ENCODE results near the gene MEOX2.

DNA sequence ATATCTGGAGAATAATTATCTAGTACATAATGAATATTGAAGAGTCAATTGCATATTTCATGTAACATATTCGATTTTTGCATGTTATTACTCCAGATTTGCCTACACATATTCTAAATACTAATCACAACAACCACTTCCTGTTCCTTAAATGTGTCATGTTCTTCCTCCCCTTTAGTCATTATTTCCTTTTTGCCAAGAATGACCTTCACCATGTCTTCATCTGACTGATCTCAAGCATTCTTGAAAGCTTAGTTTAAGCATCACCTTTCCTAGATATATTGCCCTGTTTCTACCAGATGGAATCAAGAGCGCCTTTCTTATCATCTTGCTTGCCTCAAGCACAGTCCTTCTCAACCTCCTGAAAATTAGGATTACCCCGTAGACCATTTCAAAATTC lies 23.5 kb upstream of the MEOX2 start:
- TF ChIP-seq EGR1 (IDR thresholded peaks at IDR 0.05; ENCODE audit: borderline replicate concordance in 1 of 2, low read depth in 2 of 2, low read length in 2 of 2): no peak
- TF ChIP-seq FOXM1 (IDR thresholded peaks at IDR 0.05; ENCODE audit: low read depth, low read length): no peak
- TF ChIP-seq, protein P1, sequence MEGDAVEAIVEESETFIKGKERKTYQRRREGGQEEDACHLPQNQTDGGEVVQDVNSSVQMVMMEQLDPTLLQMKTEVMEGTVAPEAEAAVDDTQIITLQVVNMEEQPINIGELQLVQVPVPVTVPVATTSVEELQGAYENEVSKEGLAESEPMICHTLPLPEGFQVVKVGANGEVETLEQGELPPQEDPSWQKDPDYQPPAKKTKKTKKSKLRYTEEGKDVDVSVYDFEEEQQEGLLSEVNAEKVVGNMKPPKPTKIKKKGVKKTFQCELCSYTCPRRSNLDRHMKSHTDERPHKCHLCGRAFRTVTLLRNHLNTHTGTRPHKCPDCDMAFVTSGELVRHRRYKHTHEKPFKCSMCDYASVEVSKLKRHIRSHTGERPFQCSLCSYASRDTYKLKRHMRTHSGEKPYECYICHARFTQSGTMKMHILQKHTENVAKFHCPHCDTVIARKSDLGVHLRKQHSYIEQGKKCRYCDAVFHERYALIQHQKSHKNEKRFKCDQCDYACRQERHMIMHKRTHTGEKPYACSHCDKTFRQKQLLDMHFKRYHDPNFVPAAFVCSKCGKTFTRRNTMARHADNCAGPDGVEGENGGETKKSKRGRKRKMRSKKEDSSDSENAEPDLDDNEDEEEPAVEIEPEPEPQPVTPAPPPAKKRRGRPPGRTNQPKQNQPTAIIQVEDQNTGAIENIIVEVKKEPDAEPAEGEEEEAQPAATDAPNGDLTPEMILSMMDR (IDR thresholded peaks at IDR 0.05 in 2 of 3, conservative IDR thresholded peaks at IDR 0.05 in 1 of 3; ENCODE audit: control insufficient read depth in 2 of 3, extremely low read depth in 1 of 3, insufficient read depth in 1 of 3, low read depth in 3 of 3, low read length in 3 of 3): no peak
- no peak for TF ChIP-seq RAD21 (IDR thresholded peaks at IDR 0.05; ENCODE audit: insufficient read depth, low read depth, low read length)
- TF ChIP-seq TCF12 (IDR thresholded peaks at IDR 0.05; ENCODE audit: low read depth, low read length): no peak
- TF ChIP-seq BACH1 (IDR thresholded peaks at IDR 0.05; ENCODE audit: borderline replicate concordance): no peak

All from GM12878 (cell line).